GM19395 (cell line): Measurements from ENCODE around the gene FGD4.

Source experiments
- ATAC-seq: cut with Tn5 transposase; IDR thresholded peaks from one replicate; pipeline ENCODE4 v1.9.1; 2021; ENCODE audit warnings: mild to moderate bottlenecking, moderate library complexity; ENCODE audit not compliant: unreplicated experiment

Gene FGD4

DNA sequence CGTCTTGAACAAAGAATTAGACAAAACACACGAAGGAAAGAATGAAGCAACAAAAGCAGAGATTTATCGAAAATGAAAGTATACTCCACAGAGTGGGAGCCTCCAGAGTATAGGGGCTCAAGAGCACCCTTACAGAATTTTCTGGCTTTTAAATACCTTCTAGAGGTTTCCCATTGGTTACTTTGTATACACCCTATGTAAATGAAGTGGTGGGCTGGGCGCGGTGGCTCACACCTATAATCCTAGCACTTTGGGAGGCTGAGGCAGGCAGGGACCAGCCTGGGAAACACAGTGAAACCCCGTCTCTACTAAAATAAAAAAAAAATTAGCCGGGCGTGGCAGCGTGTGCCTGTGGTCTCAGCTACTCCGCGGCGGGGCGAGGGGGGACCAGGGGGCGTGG lies 266.7 kb downstream of the FGD4 start:
- ATAC-seq = no peak

DNA sequence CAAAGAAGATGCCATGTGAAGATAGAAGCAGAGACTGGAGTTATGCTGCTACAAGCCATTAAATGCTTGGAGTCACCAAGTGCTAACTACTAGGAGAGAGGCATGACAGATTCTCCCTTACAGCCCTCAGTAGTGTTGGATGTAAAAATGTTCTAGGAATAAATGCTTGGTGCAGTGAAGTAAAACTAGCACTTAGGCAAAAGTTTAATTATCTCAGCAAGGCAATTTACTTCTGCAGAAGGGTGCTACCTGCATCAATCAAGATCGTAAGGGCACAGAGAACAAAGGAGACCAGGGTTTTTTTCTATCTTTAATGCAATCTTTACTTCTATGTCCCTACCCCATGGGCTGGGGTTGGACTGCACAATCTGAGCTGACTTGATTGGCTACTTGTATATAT lies 270.2 kb downstream of the FGD4 start:
- no peak for ATAC-seq

DNA sequence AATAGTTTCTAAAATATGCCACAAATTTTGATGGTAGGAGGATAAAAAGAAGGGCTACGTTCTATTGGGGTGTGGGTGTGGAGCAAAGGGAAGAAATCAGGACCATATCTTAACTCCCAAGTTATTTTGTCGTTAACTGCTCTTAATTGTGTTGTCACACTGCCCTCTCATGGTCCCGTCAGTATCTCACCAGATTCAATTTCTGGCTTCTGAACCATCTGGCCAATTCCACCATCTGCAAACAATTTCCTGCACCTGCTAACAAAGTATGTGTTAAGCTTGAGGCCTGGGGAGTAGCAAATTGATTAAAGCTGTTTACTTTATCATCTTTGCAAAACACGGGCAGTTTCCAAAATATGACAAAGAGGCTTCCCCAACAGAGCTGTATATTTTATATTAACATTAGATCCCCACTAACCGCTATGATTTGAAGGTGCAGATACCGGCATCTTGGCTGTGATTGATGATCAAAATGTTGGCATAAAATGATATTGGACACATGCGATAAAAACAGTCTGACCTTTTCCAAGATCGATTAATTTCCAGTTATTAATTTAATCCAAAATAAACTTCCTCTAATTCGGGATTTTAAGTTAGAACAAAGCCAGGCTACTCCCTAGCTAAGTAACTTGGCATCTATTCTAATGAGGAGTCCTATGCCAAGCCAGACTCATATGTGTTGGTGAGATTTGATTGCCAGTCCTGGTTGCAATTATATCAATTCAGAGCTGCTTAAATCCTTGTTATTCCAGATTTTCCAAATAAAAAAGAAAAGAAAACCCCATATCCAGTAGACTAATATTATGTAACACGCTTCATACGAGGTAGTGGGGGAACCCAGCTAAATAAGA lies 272.8 kb downstream of the FGD4 start:
- peak; percentile 39 for ATAC-seq

DNA sequence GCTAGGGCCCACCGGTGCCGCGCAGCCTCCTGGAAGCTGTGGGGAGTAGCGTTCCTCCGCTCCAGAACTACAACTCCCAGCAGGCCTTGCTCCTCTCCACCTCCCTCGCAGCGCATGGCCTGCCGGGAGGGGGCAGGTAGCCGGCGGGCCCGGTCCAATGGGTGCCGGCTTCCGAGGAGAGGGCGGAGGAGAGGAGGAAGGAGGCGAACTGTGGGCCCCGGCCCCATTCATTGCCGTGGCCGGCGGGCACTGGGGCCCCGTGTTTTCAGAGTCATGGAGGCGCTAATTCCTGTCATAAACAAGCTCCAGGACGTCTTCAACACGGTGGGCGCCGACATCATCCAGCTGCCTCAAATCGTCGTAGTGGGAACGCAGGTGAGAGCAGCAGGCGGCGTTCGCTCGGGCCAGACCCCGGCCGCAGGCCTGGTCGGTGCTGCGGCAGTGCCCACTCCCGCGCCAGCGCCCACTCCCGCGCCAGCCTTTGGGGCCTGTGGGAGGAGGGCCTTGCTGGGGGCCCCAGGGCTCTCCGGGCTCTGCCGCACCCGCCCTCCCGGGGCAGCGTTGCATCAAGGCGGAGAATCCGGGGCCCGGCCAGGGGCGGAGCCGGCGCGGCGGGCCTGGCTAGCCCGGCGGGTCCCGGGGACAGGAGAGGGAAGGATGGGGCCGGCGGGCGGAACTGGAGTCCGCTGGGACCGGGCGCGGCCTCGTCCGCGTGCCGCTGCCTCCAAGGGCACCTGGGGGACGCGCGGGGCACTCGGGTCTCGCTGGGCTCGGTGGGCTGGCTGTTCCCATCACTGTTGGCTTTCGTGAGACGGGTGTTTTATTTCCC lies 279.9 kb downstream of the FGD4 start, which contains the start of gene DNM1L:
DNM1L (plus strand) TSS at position 211 of the 829 bp plus-strand sequence; CDS start at position 274, 63 bp downstream.
- ATAC-seq = peak; percentile 90

- peak; percentile 18 for ATAC-seq
Observed at GRCh38 chr12:32679920-32680237, 280.5 kb downstream of the FGD4 start.

DNA sequence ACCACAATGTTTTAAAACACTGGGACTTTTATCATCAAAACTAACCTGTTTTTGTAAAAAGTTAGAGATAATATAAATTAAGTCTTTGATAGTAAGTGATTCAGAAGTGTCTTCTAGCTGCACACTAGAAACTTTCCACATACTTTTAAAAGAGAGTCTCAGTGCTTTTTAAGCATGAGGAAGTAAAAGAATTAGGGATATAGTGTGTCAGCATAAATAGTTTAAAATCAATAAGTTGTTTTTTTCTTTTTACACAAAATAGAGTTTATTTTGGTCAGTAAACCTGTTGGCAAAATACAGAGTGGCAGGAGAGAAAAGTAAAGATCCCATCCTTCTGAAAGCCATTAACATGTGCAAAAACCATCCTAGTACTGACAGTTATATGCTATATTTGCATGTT lies 281.4 kb downstream of the FGD4 start:
- ATAC-seq = no peak

DNA sequence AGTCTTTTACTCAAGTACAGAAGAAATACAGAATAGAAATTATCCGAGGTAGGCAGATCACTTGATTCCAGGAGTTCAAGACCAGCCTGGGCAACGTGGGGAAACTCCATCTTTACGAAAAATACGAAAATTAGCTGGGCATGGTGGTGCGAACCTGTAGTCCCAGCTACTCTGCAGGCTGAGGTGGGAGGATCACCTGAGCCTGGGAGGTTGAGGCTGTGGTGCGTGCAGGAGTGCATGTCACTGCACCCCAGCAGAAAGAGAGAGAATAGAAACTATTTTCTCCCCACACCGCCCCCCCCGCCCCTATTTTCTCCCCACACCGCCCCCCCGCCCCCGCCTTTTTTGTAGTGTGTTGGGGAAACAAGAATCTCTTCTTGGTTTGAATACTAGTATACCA lies 281.9 kb downstream of the FGD4 start:
- no peak for ATAC-seq

- ATAC-seq = no peak
Observed at GRCh38 chr12:32686340-32686739, 287.0 kb downstream of the FGD4 start.

GRCh38 chr12:32688786-32689185 lies 289.4 kb downstream of the FGD4 start:
- no peak for ATAC-seq

DNA sequence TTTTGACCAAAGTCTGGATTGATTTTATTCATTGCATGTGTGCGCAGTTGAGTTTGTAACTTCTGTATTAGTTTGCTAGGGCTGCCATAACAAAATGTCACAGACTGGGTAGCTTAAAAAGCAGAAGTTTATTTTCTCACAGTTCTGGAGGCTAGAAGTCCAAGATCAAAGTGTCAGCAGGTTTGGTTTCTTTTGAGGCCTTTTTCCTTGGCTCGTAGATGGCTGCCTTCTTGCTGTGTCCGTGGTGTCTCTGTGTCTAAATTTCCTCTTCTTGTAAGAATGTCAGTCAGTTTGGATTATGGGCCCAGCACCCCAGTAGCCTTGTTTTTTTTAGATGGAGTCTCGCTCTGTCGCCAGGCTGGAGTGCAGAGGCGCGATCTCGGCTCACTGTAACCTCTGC lies 291.6 kb downstream of the FGD4 start:
- ATAC-seq = no peak

DNA sequence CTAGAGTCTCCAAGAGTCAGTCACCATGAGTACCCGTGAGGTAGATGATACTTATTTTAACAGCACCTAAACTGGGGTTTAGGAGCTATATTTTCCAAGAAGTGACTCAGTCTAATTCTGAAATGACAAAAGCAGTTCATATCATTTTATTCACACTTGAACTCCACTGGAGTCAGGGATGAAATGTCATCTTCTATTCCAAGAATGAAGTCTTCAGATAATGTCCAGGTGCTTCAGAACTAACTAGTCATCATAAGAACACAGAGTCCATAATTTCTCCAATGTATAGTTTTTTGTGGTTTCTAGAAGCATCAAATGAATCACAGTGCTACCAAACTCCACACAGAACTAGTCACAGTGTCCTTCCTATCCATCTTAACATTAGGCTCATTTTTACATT lies 293.0 kb downstream of the FGD4 start:
- no peak for ATAC-seq

DNA sequence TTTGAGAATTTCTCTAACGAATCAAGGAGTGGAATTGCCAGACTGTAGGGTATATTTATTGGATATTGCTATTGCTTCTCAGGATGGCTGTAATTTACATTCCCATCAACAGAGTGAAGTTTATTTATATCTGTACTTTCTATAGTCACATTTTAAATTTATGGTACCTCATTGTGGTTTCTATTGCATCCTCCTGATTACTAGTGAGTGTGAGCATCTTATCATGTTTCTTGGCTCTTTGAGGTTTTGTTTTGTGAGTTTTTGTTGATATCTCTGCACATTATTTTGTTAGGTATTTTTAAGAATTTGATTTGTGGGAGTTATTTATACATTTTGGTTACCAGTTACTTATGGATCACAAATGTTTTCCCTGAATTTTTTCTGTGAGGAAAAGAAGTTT lies 293.7 kb downstream of the FGD4 start:
- no peak for ATAC-seq
